Measurements from ENCODE around the gene IHH.

The IHH gene

GRCh38 chr2:219028996-219029828 is 31.5 kb downstream of the IHH start:
- H3K27ac ChIP-seq, result no peak overlapping the region
- TF ChIP-seq CTCF (conservative IDR thresholded peaks at IDR 0.05), result no peak

- H3K27ac ChIP-seq, result no peak overlapping the region
- no peak for TF ChIP-seq CTCF (conservative IDR thresholded peaks at IDR 0.05)
Observed at GRCh38 chr2:219028141-219028540, 32.6 kb downstream of the IHH start.

- no peak overlapping the region for H3K27ac ChIP-seq
- TF ChIP-seq CTCF (conservative IDR thresholded peaks at IDR 0.05), result no peak
Observed at GRCh38 chr2:219027511-219028055, 33.1 kb downstream of the IHH start.

- H3K27ac ChIP-seq, result no peak overlapping the region
- TF ChIP-seq CTCF (conservative IDR thresholded peaks at IDR 0.05), result no peak
Observed at GRCh38 chr2:219026946-219027345, 33.8 kb downstream of the IHH start.

- TF ChIP-seq CTCF (conservative IDR thresholded peaks at IDR 0.05), result no peak
- H3K27ac ChIP-seq, result no peak overlapping the region
Observed at GRCh38 chr2:219025637-219026585, 34.8 kb downstream of the IHH start.

- no peak for TF ChIP-seq CTCF (conservative IDR thresholded peaks at IDR 0.05)
- no peak overlapping the region for H3K27ac ChIP-seq
Observed at GRCh38 chr2:219024059-219024458, 36.7 kb downstream of the IHH start.

GRCh38 chr2:219023045-219023605 is 37.6 kb downstream of the IHH start:
- no peak for TF ChIP-seq CTCF (conservative IDR thresholded peaks at IDR 0.05)
- no peak overlapping the region for H3K27ac ChIP-seq

All from VCaP (cell line).